Measurements from ENCODE around the gene RPS4Y2. TPM values are rescaled to one million over a fixed set of nuclear protein-coding genes. Genes with fewer than 3 reads are reported as not detected.

Gene RPS4Y2
- total RNA-seq, 1 donor from 2014 or later, result not detected

DNA sequence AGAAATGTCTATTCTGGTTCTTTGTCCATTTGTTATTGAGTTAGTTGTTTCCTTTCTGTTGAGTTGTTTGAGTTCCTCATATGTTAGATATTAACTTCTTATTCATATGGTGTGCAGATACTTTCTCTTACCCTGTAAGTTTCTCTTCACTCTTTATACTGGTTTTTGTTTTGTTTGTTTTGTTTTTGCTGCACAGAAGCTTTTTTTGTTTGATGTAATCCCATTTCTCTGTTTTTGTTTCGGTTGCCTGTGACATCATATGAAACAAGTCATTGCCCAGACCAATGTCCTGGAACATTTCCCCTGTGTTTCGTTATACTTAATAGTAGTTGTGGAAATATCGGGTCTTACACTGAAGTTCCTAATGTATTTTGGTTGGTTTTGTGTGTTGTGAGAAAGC lies 31.2 kb downstream of the RPS4Y2 start:
- H3K4me3 ChIP-seq, result no peak overlapping the region
- no peak for DNase-seq
- H3K9me3 ChIP-seq (replicated peaks), result no peaks in the 10 kb centered on the region
- no peaks in the 10 kb centered on the region for H3K36me3 ChIP-seq
- intact Hi-C loops (cut with micrococcal nuclease), result no loop called here
- TF ChIP-seq, protein P1, sequence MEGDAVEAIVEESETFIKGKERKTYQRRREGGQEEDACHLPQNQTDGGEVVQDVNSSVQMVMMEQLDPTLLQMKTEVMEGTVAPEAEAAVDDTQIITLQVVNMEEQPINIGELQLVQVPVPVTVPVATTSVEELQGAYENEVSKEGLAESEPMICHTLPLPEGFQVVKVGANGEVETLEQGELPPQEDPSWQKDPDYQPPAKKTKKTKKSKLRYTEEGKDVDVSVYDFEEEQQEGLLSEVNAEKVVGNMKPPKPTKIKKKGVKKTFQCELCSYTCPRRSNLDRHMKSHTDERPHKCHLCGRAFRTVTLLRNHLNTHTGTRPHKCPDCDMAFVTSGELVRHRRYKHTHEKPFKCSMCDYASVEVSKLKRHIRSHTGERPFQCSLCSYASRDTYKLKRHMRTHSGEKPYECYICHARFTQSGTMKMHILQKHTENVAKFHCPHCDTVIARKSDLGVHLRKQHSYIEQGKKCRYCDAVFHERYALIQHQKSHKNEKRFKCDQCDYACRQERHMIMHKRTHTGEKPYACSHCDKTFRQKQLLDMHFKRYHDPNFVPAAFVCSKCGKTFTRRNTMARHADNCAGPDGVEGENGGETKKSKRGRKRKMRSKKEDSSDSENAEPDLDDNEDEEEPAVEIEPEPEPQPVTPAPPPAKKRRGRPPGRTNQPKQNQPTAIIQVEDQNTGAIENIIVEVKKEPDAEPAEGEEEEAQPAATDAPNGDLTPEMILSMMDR (IDR thresholded peaks at IDR 0.05; ENCODE audit: borderline replicate concordance), result no peak
- no peaks in the 10 kb centered on the region for H3K4me1 ChIP-seq
- no peaks in the 10 kb centered on the region for H3K27me3 ChIP-seq (ENCODE audit: low read depth)
- no peak overlapping the region for H3K27ac ChIP-seq (replicated peaks)

- Histone ChIP-seq H3K9me3 (replicated peaks) (no peaks in the 10 kb centered on the region), H3K27me3 (ENCODE audit: low read depth) (no peaks in the 10 kb centered on the region), H3K4me1 (no peaks in the 10 kb centered on the region), H3K4me3 (no peak overlapping the region), H3K27ac (replicated peaks) (no peak overlapping the region), H3K36me3 (no peaks in the 10 kb centered on the region)
- intact Hi-C loops (cut with micrococcal nuclease), result no loop called here
- TF ChIP-seq, protein P1 (IDR thresholded peaks at IDR 0.05; ENCODE audit: borderline replicate concordance), result no peak
- no peak for DNase-seq
These were observed 42.6 kb downstream of the RPS4Y2 start for GRCh38 chrY:20798351-20799049.

GRCh38 chrY:20802659-20803058 lies 46.8 kb downstream of the RPS4Y2 start:
- Histone ChIP-seq H3K4me1 (no peaks in the 10 kb centered on the region), H3K36me3 (no peaks in the 10 kb centered on the region), H3K27ac (replicated peaks) (no peak overlapping the region), H3K27me3 (ENCODE audit: low read depth) (no peaks in the 10 kb centered on the region), H3K4me3 (no peak overlapping the region), H3K9me3 (replicated peaks) (no peaks in the 10 kb centered on the region)
- no peak for DNase-seq
- TF ChIP-seq, protein P1 (IDR thresholded peaks at IDR 0.05; ENCODE audit: borderline replicate concordance), result no peak
- intact Hi-C loops (cut with micrococcal nuclease), result no loop called here

- no peak overlapping the region for H3K27ac ChIP-seq (replicated peaks)
- no peaks in the 10 kb centered on the region for H3K4me1 ChIP-seq
- no peaks in the 10 kb centered on the region for H3K27me3 ChIP-seq (ENCODE audit: low read depth)
- TF ChIP-seq, protein P1 (IDR thresholded peaks at IDR 0.05; ENCODE audit: borderline replicate concordance), result no peak
- H3K9me3 ChIP-seq (replicated peaks), result no peaks in the 10 kb centered on the region
- intact Hi-C loops (cut with micrococcal nuclease), result no loop called here
- no peak overlapping the region for H3K4me3 ChIP-seq
- no peaks in the 10 kb centered on the region for H3K36me3 ChIP-seq
- no peak for DNase-seq
These were observed 50.3 kb downstream of the RPS4Y2 start for GRCh38 chrY:20806243-20806642.

DNA sequence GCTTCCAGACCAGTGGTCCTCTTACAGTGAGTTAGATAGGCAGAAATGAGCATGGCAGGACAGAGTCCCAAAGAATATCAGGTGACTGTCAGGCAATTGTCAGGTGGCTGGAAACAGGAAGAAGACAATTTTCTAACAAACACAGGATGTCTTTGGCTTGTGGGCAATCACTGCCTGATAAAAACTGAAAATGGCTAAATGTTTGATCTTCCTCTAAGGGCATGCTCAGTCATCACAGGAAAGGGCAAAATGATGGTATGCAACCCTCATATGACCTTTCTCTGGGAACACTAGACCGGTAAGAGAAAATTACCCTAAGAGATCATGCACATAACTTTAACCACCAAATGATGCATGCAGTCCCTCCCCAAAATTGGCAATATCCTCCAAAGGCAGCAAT lies 57.6 kb downstream of the RPS4Y2 start:
- Histone ChIP-seq H3K27ac (replicated peaks) (no peak overlapping the region), H3K27me3 (ENCODE audit: low read depth) (no peaks in the 10 kb centered on the region), H3K9me3 (replicated peaks) (no peaks in the 10 kb centered on the region), H3K4me3 (no peak overlapping the region), H3K4me1 (no peaks in the 10 kb centered on the region), H3K36me3 (no peaks in the 10 kb centered on the region)
- no peak for DNase-seq
- TF ChIP-seq, protein P1 (IDR thresholded peaks at IDR 0.05; ENCODE audit: borderline replicate concordance), result no peak
- intact Hi-C loops (cut with micrococcal nuclease), result no loop called here

All from left ventricle myocardium inferior (tissue), 1 donor.